Suprapubic skin (tissue), 3 donors: ENCODE data around the gene PRKAG2.
"Not testable (repeated sequence)": the region's sequence is repeated elsewhere in the genome, so short reads cannot be mapped to it uniquely, and the experiment has no call there.

Experiments
- CTCF ChIP-seq, 2 donors: fragments of 200-600 bp in 1 of 2; fragments of 450-650 bp in 1 of 2; sonication (generic) in 1 of 2; IDR thresholded peaks; one replicate each; pipeline ENCODE4 v1.5.1; 2016 to 2019; ENCODE audit warnings: antibody characterized with exemption in 2 of 2, mild to moderate bottlenecking in 1 of 2, moderate library complexity in 1 of 2
- EP300 ChIP-seq: sonication (generic); formaldehyde crosslinking; IDR thresholded peaks from one replicate; pipeline ENCODE4 v1.6.1; 2017; ENCODE audit warnings: antibody characterized with exemption
- POLR2A ChIP-seq, 2 donors: fragments of 450-650 bp; IDR thresholded peaks; one replicate each; pipeline ENCODE4 v1.6.1; 2017; ENCODE audit warnings: antibody characterized with exemption in 2 of 2, mild to moderate bottlenecking in 2 of 2, moderate library complexity in 2 of 2

GRCh38 chr7:151573046-151573445 is 303.9 kb downstream of the PRKAG2 start:
- TF ChIP-seq CTCF (IDR thresholded peaks at IDR 0.05); POLR2A (IDR thresholded peaks at IDR 0.05); EP300: not testable (repeated sequence)
